Measurements from ENCODE around the gene FARSA. TPM values are rescaled to one million over a fixed set of nuclear protein-coding genes. Genes with fewer than 3 reads are reported as not detected.
A peak's percentile ranks its signal among the peaks of the same experiment; 100 is the strongest.

FARSA gene
- total and polyA plus RNA-seq, 2 donors (not counting 3 experiments of a cell fraction or from before 2014, with no cell fraction given): 51.8 to 77.4 TPM

DNA sequence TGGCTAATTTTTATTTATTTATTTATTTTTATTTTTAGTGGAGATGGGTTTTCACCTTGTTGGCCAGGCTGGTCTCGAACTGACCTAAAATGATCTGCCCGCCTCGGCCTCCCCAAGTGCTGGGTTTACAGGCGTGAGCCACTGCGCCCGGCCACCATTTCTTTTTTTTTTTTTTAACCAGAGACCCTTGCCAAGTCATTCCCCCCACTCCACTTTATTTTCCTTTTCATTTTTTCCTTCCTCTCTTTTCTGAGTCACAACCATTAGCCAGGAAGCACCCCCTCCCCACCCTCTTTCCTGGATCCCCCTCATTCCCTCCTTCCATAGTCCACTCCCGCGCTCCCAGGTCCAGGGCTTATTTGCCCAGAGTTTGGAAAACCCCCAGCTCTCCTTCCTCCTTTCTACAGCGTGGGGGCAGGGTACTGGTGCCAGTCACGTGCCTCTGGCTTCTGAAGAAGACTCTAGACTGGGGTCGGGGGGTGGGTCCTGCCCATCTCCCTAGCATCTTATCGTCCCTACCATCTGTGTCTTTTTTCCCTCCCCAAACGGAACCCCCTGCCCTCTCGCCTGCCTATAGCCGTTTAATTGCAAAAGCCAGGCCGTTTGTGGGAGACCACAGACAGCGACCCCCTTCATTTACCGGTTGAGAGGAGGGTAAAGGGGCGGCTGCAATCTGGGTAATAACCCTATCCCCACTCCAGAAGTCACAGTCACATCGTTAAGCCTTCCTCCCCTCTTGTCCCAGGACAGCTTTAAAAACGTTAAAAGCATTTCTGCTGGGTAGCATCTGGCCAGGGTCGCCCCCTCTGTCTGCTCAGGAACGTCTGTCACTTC is 3.8 kb upstream of the FARSA start:
- ChIA-PET POLR2A (interaction anchor here (0.8 to 1.6 kb wide), 2 partner anchors 9 to 28 kb away, joined by 3 to 6 read pairs; partner anchors contain the start of gene RAD23A), CTCF (interaction anchor here (0.8 to 1.3 kb wide), 4 partner anchors 18 to 180 kb away, joined by 3 to 6 read pairs (median 4); partner anchors contain the start of genes GCDH and SYCE2)
- H3K9ac ChIP-seq (replicated peaks; ENCODE audit: extremely low read depth, insufficient read depth, low read length): peak overlapping the region; percentile 27
- FAIRE-seq (peak; percentile 47), DNase-seq (ENCODE audit: low read depth, low spot score) (peak; percentile 75)
- BruUV-seq (replicated peaks): TSS peak; percentile 27
- peaks cover 47% of the 10 kb centered on the region for H3K79me2 ChIP-seq (ENCODE audit: control insufficient read depth, insufficient read depth, low read length)
- no peaks in the 10 kb centered on the region for H4K20me1 ChIP-seq (replicated peaks; ENCODE audit: control insufficient read depth, extremely low read depth, insufficient read depth, low read length)
- dilution Hi-C loops (cut with MboI; ENCODE audit: extremely low pct_ligation_motif_present, low sequenced_read_pairs) (no loop called here), intact Hi-C loops (cut with micrococcal nuclease) (loop anchor here (10.0 kb wide), 1 partner anchor 153 kb away; no protein-coding TSS in a partner anchor)
- peak overlapping the region; percentile 23 for H3K27ac ChIP-seq (ENCODE audit: insufficient read depth, low read depth, low read length)
- TF ChIP-seq POLR2AphosphoS5 (IDR thresholded peaks at IDR 0.05; ENCODE audit: insufficient read depth, low read depth, low read length): no peak
- no peak for TF ChIP-seq JUN (IDR thresholded peaks at IDR 0.05; ENCODE audit: borderline replicate concordance, insufficient read depth, insufficient read length, low read depth)
- TF ChIP-seq, protein P1, sequence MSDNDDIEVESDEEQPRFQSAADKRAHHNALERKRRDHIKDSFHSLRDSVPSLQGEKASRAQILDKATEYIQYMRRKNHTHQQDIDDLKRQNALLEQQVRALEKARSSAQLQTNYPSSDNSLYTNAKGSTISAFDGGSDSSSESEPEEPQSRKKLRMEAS (IDR thresholded peaks at IDR 0.05; ENCODE audit: insufficient read depth, insufficient read length): peak; percentile 30
- H3K4me1 ChIP-seq (ENCODE audit: control insufficient read depth, extremely low read depth, insufficient read depth, low read length): peaks cover 31% of the 10 kb centered on the region
- peak overlapping the region; percentile 49 for H2AFZ ChIP-seq (ENCODE audit: low read depth, low read length)
- H3K4me3 ChIP-seq (replicated peaks in 1 of 3; ENCODE audit: insufficient read depth in 1 of 3, low read depth in 1 of 3, low read length in 3 of 3): peak overlapping the region in 2 of 3 experiments; percentile 24 to 28
- H3K9me3 ChIP-seq (replicated peaks; ENCODE audit: control insufficient read depth, insufficient read depth, low read length): no peaks in the 10 kb centered on the region
- no peaks in the 10 kb centered on the region for H3K27me3 ChIP-seq (ENCODE audit: control insufficient read depth in 2 of 2, insufficient read depth in 2 of 2, low read length in 2 of 2)
- H3K4me2 ChIP-seq (ENCODE audit: insufficient read depth, low read length): peak overlapping the region; percentile 42
- peaks cover 13 to 26% of the 10 kb centered on the region in 2 experiments for H3K36me3 ChIP-seq (ENCODE audit: control insufficient read depth in 2 of 2, extremely low read depth in 1 of 2, insufficient read depth in 2 of 2, low read length in 2 of 2)
- no peaks in the 10 kb centered on the region for H3K9me1 ChIP-seq (replicated peaks; ENCODE audit: control insufficient read depth, extremely low read depth, insufficient read depth, low read length)

DNA sequence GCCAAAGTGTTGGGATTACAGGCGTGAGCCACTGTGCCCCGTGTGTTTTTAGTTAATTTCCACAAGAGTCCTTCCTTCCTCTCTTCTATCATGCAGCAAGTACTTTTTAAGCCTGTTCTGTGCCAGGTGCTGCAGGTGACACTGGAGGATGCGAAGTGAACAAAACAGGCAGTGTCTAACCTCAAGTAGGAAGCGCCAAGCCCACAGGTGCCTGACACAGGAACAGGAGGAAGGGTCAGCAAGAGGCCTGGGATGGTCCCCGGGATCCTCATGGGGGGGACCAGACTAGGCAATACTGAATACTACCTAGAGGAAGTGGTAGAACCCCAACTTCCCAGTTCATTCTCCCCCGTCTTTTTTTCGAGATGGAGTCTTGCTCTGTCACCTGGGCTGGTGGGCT is 3.1 kb upstream of the FARSA start:
- Histone ChIP-seq H3K79me2 (ENCODE audit: control insufficient read depth, insufficient read depth, low read length) (peaks cover 49% of the 10 kb centered on the region), H3K4me2 (ENCODE audit: insufficient read depth, low read length) (no peak overlapping the region), H3K4me3 (replicated peaks in 1 of 3; ENCODE audit: insufficient read depth in 1 of 3, low read depth in 1 of 3, low read length in 3 of 3) (no peak overlapping the region), H3K36me3 (ENCODE audit: control insufficient read depth in 2 of 2, extremely low read depth in 1 of 2, insufficient read depth in 2 of 2, low read length in 2 of 2) (peaks cover 13 to 19% of the 10 kb centered on the region in 2 experiments), H3K9me1 (replicated peaks; ENCODE audit: control insufficient read depth, extremely low read depth, insufficient read depth, low read length) (no peaks in the 10 kb centered on the region), H3K4me1 (ENCODE audit: control insufficient read depth, extremely low read depth, insufficient read depth, low read length) (peaks cover 33% of the 10 kb centered on the region), H4K20me1 (replicated peaks; ENCODE audit: control insufficient read depth, extremely low read depth, insufficient read depth, low read length) (no peaks in the 10 kb centered on the region), H3K9me3 (replicated peaks; ENCODE audit: control insufficient read depth, insufficient read depth, low read length) (no peaks in the 10 kb centered on the region), H2AFZ (ENCODE audit: low read depth, low read length) (no peak overlapping the region), H3K9ac (replicated peaks; ENCODE audit: extremely low read depth, insufficient read depth, low read length) (no peak overlapping the region), H3K27me3 (ENCODE audit: control insufficient read depth in 2 of 2, insufficient read depth in 2 of 2, low read length in 2 of 2) (no peaks in the 10 kb centered on the region), H3K27ac (ENCODE audit: insufficient read depth, low read depth, low read length) (no peak overlapping the region)
- no peak for TF ChIP-seq POLR2AphosphoS5 (IDR thresholded peaks at IDR 0.05; ENCODE audit: insufficient read depth, low read depth, low read length)
- intact Hi-C loops (cut with micrococcal nuclease): loop anchor here (10.0 kb wide), 1 partner anchor 152 kb away; no protein-coding TSS in a partner anchor
- BruUV-seq (replicated peaks): no TSS peak
- dilution Hi-C loops (cut with MboI; ENCODE audit: extremely low pct_ligation_motif_present, low sequenced_read_pairs): no loop called here
- CTCF ChIA-PET: no interaction called here
- FAIRE-seq (no peak), DNase-seq (ENCODE audit: low read depth, low spot score) (no peak)
- POLR2A ChIA-PET: interaction anchor here (1.6 kb wide), 1 partner anchor 9 kb away, joined by 6 read pairs; the partner anchor contains the start of gene RAD23A

Measured in endothelial cell of umbilical vein (primary cell).